HG02610 (cell line): ENCODE results near the gene HK2.
"Not testable (repeated sequence)": the region's sequence is repeated elsewhere in the genome, so short reads cannot be mapped to it uniquely, and the experiment has no call there.

ENCODE experiments used
- ATAC-seq: cut with Tn5 transposase; IDR thresholded peaks from one replicate; pipeline ENCODE4 v1.9.1; 2021; ENCODE audit warnings: mild to moderate bottlenecking, moderate library complexity; ENCODE audit not compliant: unreplicated experiment

HK2 gene

GRCh38 chr2:74833418-74834233 lies at the start of gene HK2:
Gene HK2, plus strand, starts transcription at chr2:74834127. Its CDS starts 454 bp downstream, at chr2:74834581.
- ATAC-seq, result peak; percentile 79

GRCh38 chr2:74789271-74789670 lies 44.7 kb upstream of the HK2 start:
- no peak for ATAC-seq

- ATAC-seq, result no peak
Observed at GRCh38 chr2:74792282-74792681, 41.6 kb upstream of the HK2 start.

DNA sequence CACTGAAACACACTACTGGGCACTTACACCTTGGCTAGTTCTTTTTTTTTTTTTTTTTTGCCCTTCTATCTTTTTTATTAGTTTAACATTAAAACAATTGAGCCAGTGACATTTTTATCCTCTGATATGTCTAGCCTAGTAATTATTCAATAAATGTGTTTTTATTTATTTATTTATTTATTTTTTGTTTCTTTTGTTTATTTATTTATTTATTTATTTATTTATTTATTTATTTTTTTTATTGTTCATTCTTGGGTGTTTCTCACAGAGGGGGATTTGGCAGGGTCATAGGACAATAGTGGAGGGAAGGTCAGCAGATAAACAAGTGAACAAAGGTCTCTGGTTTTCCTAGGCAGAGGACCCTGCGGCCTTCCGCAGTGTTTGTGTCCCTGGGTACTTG lies 39.0 kb upstream of the HK2 start:
- not testable (repeated sequence) for ATAC-seq

DNA sequence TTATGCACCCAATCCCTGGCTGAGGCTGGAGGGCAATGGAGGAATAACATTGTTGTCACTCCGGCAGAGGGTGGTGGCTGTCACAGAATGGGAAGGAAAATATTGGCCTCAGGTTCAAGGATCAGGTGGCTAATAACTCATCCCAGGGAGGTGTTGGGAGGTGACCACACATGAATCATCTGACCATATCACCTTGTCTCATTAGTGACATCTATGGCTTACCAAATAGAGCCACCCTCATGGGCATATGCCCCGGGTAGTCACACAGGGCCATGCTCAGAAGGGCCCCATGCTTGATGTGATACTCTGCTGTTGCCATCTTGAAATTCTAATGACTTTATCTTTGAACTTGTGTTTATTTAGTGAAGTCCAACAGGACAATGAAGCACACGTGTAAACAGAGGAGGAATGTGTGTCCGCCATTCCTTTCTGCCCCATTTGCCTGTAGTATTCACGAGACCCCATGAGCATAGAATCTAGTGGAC lies 27.5 kb upstream of the HK2 start:
- ATAC-seq, result no peak

DNA sequence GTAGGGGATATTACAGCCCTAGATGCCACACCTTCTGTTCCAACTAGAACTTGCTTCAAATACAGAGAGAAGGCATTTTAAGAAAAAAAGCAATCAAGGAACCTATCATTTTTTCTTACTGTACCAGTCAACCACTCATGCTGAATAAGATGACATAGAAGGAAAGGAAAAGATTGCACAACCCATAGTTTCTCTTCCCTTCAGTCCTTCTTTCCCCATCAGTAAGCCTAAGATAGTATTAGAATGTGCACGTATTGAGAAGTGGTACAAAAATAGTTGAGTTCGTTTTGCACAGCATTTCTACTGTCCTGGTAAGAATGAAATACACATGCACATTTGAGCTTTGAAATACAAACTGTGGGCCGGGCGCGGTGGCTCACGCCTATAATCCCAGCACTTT lies 27.0 kb upstream of the HK2 start:
- ATAC-seq, result no peak

DNA sequence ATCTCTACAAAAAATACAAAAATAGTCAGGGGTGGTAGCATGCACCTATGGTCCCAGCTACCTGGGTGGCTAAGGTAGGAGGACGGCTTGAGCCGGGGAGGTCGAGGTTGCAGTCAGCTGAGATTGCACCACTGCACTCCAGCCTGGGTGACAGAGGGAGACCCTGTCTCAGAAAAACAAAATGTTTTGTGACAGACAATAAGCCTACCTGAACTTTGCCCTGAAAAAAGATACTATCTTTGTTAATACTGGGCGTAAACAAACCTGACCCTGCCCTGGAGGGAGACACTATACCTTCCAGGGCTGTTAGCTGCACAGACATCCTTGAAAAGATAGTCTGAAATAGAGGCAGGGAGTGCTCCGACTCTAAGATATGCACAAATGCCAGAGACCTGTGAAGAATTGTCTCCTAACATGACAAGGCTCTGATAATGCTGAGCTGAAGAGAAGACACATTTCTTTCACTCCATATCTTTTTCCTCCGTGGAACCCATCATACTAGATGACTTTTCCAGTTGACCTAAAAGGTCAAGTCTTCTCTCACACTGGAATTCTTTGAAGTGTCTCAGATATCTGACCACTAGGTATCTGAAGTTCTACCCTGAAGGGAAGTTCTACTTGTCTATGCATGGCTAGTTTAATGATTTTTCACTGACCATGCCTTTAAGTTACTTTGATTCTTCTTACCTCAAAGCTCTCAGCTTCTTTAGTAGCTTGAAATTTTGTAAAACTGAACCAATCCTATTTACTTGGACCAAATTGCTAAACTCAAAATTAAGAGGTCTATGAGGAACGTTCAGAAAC lies 20.9 kb upstream of the HK2 start:
- ATAC-seq, result no peak

- ATAC-seq, result no peak
Observed at GRCh38 chr2:74814102-74814501, 19.8 kb upstream of the HK2 start.

DNA sequence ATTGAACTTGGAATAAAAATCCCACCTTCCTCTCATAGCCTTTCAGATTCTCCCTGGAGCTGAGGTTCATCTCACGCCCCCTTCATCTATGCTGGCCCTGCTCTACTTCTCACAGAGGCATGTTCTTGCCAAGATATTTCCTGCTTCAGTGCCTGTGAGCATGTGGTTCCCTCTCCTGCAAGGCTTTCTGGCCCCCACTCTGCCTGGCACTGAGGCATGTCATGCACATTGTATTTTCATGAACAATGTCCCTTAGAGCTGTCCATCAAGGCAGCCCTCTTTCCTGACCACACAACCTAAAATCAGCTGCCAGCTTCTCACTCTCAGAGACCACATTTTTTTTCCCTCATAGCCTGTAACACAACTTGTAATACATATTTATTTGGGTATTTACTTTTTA lies 18.0 kb upstream of the HK2 start:
- no peak for ATAC-seq

DNA sequence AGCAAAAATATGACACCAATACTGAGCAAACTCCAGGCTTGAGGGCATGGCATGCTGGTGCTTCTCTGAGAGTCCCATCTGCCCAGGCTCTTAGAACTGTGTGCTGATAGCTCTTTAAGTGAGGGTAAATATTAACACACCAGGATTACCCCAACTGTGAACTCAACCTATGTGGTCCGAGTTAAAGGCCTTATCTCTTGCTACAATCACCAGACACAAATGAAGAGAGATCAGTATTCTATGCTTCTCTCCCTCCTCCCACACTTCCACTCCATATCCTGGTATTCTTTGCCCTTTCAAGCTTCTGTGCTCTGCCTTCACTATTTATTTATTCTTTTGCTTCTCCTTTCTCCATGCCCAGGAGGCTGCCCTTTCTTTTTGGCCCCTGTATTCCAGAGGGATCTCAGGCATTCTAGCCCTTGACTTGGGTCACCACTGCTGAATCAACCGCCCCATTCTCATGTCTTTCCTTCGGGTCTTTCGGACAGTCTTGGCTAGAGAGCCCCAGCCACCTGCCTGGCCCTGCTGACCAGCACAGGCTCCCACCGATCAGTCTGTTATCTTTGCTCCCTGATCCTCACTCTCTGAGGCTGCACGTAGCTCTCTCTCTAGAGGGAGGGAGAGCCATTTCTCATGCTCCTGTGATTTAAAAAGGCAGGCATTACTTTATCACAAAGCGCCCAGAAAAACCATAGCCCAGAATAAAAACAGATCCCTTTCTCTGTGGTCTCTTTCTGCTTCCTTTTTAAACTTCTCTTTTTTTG lies 17.2 kb upstream of the HK2 start:
- no peak for ATAC-seq

DNA sequence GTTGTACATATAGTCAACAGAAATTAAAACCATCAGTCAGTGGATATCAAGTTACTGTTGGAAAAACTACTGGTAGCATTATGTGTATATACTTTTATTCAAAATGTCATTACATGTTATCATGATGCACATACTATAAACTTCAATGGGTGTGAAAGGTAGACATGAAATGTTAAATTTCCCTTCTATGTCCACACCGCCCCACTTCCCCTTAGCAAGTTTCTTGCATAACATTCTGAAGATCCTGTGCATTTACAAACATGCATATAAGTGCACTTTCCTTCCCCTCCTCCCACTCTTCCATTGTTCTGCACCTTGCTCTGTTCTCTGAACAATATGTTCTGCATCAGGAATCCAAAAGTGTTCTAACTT lies 16.6 kb upstream of the HK2 start:
- ATAC-seq, result no peak

DNA sequence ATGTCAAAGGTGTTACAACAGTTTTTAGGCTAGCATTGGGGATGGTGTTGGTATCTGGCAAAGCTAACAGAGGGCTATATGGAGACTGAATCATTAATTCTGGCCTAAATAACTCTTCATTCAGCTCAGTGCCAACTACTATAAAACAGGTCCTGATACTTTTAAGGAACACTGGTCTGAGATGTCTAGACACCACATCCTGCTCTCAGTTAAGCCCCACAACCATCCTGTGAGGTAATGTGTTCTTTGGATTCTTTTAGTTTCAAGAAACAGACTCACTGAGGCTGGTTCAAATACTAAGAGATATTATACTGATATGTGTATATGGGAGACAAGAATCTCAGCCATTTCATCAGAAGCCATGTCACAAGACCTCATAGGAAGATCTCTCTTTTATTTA lies 14.2 kb upstream of the HK2 start:
- ATAC-seq, result no peak

DNA sequence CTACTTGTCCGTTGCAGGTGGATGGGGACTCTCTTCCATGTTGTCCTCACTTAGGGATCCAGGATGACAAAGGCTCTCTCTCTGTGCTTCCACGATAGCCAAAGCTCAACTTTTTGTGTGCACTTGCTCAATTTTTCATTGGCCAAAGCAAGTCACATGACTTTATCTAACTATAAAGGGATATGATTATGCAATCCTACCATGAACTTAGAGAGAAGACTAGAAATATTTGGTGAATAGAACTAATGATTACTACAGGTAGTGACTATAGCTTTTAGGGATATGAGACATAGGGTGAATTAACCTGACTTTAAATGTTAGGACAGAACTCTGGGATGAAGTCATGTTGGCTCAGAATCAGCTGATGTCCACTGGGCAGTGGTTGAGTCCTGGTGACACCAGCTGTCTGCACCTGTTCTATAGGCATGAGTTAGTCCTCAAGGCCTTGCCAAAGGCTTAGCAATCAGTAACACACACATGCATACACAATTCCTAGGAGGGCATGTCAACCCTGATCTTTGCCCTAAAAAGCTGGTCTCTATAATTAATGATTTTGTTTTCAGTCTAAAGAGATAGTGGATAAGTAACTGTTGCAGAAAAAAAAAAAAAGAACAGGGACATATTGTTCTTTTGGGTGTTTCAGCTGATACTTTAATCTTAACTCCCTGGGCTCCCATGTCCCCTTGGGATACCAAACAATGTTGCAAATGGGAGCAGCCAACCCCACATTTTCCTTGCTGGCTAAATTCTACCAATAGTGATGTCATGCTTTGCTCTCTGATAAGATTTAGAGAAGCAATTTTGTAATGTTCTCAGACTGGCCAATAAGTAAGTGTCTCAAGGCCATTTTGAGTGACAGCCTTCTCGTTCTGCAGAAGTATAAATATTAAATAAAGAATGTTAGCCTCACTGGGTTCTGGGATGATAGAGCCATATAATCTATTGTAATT lies 12.5 kb upstream of the HK2 start:
- no peak for ATAC-seq

DNA sequence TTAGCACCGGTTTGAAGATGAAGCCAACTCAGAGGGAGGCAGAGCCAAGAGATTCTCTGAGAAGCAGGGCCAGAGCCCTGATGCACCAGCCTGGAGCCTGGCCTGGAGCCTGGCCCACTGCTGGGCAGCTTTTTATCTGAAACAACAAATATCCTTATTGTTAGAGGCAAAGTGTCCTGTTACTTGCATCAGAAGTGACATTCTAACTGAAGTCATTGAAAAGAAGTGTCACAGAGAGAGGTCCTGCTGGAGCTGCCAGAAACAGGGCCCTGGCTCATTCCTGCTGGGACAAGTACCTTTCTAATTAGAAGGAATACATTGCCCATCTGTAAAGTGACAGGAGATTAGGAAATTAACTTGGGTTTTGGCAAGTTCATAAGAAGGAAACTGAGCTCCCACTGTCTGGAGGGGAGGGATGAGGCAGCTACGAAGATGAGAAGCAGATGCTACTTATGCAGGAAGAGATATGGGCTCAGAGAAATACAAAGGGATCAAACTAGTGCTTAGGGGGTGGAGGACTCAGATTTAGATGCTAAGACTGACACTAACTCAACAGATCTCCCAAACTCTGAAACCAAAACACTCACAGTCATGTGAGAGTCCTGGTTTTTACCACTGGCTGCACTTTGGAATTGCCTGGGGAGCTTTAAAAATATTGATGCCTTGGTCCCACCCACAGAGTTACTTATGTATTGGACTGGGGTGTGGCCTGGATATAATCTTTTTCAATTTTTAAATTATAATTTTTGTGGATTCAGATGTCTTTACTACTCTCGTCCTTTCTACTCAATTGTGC lies 11.0 kb upstream of the HK2 start:
- ATAC-seq, result no peak

GRCh38 chr2:74824679-74825078 lies 9.2 kb upstream of the HK2 start:
- ATAC-seq, result no peak

- no peak for ATAC-seq
Observed at GRCh38 chr2:74828543-74828942, 5.4 kb upstream of the HK2 start.

GRCh38 chr2:74831693-74832530 lies 2.0 kb upstream of the HK2 start:
- no peak for ATAC-seq

DNA sequence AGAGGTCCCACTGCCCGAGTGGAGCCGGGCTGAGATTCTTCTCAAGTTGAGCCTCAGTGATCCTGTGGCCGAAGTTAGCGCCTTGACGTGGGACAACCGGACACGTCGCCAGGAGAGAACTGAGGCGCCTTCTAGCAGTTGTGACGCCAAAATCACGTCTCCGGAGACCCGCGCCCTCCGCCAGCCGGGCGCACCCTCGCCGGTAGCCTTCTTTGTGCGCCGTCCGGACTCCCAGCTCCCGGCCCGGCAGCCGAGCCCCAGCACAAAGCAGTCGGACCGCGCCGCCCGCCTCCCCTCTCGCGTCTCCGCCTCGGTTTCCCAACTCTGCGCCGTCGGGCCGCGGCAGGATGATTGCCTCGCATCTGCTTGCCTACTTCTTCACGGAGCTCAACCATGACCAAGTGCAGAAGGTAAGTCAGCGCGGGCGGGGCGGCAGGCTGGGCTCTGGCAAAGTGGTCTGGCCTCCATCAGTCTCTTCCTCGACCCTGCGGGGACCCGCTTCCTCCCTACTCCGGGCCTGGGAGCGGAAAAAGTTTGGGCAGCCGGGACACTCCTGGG lies 386 bp downstream of the HK2 start:
- ATAC-seq, result peak; percentile 0
